HG03095 (cell line): Measurements from ENCODE around the gene KLHL40.

ENCODE experiments used
- ATAC-seq: cut with Tn5 transposase; IDR thresholded peaks from one replicate; pipeline ENCODE4 v1.9.1; 2021; ENCODE audit warnings: moderate library complexity; ENCODE audit not compliant: unreplicated experiment

Gene KLHL40

DNA sequence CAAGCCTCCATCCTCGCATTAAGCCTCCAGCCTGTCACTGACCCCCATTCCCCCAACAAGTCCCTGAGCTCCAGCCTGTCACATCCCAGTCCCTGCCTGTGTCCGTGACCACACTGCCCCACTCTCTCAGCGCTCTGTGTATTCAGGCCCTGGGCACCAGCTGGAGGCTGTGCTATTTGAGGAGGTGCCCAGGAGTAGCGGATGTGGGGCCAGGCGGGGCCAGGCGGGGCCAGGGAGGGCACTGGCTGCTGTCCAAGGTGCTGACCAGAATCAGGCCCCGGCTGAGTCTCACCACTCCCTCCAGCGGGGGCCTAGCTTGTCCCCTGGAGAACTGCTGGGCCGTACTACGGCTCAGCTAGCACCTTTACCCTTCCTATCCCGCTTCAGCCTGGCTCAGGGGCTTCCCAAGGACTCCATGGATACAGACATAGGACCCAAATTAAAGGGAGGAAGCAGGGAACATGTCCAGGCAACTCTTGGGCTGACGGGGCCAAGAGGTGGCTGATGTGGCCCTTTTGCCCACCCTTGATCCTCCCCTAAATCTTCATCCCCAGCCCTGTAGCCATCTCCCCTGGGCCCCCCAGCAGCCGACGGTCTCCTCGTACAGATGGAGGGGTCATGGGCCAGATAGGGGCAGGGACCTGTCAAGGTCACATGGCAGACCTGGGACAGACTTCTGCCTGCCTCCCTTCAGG lies 16.2 kb downstream of the KLHL40 start:
- ATAC-seq: no peak

DNA sequence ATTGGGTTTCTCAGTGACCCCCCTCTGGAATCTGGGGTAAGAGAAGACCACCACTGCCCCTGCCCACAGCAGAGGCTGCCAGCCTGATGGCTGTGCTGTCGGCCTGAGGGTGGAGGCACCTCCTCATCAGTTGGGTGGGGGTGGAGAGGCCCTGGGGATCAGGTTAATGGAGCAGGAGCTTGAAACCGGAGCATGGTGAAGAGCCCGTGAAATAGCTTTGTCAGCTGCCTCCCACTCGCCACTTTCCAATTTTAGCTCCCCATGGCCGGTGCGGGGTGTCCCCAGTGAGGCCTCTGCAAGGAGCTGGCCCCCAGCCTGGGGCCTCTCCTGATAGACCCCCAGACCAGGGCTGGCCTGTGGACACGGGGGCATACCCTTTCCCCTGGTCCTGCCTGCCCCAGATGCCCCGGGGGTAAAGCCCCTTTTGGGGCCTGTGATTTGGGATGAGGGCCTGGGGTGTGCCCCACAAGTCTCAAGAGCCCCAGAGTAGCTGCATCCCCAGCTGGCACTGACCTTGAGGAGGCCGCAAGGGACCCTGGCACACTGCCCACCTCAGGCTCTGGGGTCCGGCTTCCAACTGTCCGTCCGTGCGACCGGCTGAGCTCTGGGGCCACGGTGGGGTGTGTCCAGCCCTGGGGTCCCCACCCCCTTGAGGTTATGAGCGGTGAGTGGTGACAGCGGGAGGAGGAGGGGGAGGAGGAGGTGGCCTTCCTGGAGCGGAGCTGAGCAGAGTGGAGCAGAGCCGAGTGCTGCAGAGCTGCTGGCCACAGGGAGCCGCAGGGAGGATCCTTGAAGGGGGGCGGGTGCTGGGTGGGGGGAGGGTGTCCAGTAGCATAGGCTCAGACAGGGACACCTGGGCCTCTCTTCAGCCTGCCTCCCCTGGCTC lies 17.0 kb downstream of the KLHL40 start, which contains the start of gene HHATL:
TSS of gene HHATL (minus strand) at position 733 of the 886 bp plus-strand sequence. CDS start 1,972 bp downstream, outside the sequence.
- no peak for ATAC-seq

DNA sequence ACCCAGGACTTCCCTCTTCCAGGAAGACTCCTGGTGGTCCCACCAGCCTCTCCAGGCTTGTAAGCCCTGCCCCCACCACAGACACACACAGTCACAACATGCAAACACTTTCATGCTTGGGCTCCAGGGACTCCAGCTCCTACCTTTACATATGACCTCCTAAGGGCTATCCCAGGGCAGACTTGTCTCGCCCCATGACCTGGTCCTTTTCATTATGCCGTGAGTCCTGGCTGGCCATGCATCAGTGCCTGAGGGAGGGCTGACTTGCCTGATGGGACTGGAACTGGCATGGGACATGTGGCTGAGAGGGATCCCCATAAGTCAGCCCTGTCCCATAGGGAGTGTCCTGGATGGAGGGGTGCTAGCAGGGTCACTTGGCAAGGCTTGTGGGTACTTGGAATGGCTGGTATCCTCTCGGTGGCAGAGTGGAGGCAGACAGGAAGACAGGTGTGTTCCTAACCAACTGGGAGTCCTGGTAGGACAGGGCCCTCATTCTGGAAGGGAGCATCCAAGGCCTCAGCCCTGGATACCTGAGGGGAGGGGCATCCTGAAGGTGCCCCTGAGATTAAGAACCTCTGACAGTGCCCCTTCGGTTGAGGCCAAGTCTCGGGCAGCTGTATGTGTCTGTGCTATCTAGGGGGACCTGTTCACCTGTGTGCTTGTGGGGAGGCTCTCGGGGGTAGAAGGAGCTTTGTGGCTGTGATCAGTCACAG lies 17.8 kb downstream of the KLHL40 start:
- ATAC-seq: no peak

DNA sequence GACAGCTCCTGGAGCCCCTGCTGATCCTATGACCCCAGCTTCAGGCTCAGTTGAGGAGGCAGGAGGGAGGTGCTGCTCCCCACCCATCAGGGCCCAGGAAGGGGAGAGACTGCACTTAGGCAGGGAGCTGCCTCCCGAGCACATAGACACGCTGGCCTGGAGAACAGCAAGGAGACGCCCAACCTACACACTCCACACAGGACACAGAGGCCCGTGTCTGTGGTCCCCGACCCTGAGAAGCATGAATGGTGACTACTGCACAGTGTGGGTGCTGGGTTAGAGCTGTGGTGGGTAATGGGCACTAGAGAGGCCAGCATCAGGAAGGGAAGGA lies 18.3 kb downstream of the KLHL40 start:
- ATAC-seq: no peak

- ATAC-seq: no peak
Observed at GRCh38 chr3:42704136-42704841, 19.0 kb downstream of the KLHL40 start.

DNA sequence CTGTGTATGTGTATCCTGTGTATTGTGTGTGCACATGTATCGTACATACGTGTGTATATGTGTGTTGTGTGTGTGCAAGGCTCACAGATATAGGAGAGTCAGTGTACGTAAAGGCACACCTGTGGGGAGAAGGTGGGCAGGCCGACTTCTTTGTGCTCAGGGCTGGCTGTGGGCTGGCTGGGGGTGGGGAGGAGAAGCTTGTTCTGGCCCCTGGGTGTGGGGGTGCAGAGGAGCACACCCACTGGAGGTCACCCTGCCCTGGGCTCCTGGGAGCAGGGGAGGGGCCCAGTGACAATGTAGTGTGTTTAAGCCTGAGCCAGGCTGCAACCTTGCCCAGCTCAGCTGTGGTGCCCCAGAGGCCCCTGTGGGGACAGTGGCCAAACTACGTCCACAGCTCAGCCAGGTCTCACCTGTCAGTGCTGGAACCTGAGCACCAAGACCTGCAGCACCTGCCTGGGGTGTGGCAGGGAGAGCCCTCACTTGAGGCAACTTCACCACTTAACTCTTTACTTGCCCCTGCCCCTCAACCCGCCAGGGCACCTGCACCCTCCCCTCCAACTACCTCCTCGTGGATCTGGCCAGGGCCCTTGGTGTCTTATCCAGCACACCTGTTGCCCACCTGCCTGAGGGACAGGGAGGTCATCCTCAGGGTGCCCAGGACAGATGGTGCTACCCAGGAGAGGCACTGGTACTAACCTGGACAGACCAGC lies 19.9 kb downstream of the KLHL40 start:
- no peak for ATAC-seq

- no peak for ATAC-seq
Observed at GRCh38 chr3:42705962-42706585, 20.7 kb downstream of the KLHL40 start.

- no peak for ATAC-seq
Observed at GRCh38 chr3:42706721-42707619, 21.6 kb downstream of the KLHL40 start.

DNA sequence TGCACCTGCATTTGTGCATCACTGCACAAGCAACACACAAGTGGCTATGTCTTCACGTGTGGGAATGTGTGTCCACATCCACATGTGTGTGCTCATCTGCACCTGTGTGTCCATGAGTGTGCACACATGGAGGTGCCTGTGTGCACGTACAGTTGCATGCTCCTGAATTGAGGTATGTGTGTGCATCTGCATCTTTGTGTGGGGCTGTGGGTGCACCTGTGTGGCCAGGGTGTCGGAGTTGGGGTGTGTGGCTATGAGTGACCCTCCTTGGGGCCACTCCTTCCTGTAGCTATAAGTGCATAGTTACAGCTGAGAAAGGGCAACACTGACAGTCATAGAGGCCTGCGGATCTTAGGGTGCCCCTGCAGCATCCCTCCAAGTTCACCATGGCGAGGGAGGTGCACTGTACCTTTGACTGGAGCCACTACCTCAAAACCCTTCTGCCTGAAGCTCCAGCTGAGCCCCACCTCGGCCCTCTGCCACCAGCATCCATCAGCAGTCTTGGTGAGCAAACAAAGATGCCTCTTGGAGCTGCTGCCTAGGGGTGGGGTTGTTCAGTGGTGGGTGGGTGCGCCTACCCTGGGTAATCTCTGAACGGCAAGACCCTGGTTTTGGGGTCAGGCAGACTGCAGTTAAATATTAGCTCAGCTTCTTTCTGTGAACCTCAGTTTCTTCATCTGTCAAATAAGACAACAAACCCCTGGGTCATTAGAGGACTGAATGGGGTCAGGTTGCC lies 22.5 kb downstream of the KLHL40 start:
- ATAC-seq: no peak

- no peak for ATAC-seq
Observed at GRCh38 chr3:42708611-42709151, 23.3 kb downstream of the KLHL40 start.

DNA sequence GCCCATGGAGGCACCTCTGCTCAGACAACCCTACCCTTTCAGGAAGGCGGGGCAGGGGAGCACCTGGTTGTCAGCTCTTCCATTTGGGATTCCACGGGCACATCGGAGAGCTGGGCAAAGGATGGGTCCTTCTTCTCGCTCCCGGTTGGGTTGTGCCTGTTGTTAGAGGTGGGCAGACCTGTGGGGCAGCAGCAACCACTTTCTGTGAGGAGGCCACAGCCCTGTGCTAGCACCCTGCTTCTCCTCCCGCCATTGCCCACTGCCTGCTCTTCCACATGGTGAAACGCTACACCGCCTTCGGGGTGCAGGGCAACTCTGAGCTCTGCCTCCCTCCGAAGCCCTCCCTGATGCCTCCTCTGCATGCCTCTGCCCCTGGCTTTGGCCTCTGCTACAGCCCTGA lies 24.3 kb downstream of the KLHL40 start:
- no peak for ATAC-seq

- no peak for ATAC-seq
Observed at GRCh38 chr3:42710323-42711021, 25.1 kb downstream of the KLHL40 start.

GRCh38 chr3:42711491-42712343 lies 26.4 kb downstream of the KLHL40 start:
- ATAC-seq: no peak

GRCh38 chr3:42712344-42712648 lies 27.0 kb downstream of the KLHL40 start:
- no peak for ATAC-seq

DNA sequence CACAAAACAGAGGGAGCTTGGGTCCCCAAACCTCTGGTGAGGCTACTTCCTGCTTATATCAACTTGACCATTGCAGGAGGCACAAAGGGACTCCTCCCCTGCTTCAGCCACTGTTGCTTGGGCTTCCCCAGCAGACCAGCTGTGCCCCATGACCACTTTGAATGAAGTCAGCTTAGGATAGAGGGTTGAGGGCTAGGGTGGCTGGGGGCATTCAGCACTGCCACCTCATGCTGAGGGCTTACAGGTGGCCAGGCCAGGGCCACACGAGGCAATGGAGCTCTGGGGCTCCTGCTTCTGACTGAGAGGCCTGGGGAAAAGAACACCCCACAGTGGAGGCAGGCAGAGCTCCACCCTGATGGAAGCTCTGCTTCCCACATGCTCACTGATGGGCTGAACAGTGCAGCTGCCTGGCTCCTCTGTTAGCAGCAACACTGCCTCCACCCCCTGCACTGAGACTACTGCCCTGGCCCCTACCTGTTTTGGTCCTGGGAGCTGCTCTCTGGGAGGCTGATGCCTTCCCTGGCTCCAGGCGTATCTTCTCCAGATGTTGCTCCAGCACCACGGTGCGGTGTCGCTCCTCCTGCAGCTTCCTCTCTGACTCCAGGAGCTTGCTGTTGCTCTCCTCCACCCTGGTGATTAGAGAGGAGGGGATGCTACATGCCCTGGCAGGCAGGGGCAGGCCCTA lies 27.5 kb downstream of the KLHL40 start:
- ATAC-seq: no peak

DNA sequence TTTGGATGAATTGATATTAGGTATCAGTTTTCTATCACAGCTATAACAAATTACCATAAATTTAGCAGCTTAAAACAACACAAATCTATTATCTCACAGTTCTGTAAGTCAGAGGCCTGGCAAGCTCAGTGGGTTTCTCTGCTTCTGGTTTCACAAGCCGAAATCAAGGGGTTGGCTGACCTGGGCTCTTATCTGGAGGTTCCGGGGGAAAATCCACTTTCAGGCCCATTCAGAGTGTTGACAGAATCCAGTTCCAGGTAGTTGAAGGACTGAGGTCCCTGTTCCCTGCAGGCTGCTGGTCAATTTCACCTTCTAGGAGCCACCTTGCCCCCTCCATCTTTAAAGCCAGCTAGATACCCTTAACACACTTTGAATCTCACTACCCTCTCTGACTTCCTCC lies 28.4 kb downstream of the KLHL40 start:
- ATAC-seq: no peak
